Mucosa of descending colon (tissue), 3 donors: Measurements from ENCODE around the gene EDNRA. TPM values are rescaled to one million over a fixed set of nuclear protein-coding genes. Genes with fewer than 3 reads are reported as not detected.

ENCODE experiments used
- ATAC-seq: fragments of 200-7000 bp; cut with Tn5 transposase; one replicate; pipeline ENCODE4 v1.9.1; 2020; ENCODE audit warnings: mild to moderate bottlenecking, moderate library complexity
- DNase-seq, 3 donors: peaks; one replicate each; pipeline ENCODE4 v3.0.0-alpha.2; 2020
- H3K36me3 ChIP-seq: fragments of 200-600 bp; one replicate; pipeline ENCODE4 v1.8.0; 2021; ENCODE audit warnings: low read depth, mild to moderate bottlenecking
- H3K4me1 ChIP-seq: fragments of 200-600 bp; one replicate; pipeline ENCODE4 v1.8.0; 2021; ENCODE audit warnings: low read depth, mild to moderate bottlenecking
- H3K4me3 ChIP-seq: fragments of 200-600 bp; one replicate; pipeline ENCODE4 v1.8.0; 2021; ENCODE audit warnings: mild to moderate bottlenecking
- H3K9me3 ChIP-seq: fragments of 200-600 bp; one replicate; pipeline ENCODE4 v1.8.0; 2021; ENCODE audit warnings: mild to moderate bottlenecking
- intact Hi-C, 2 donors: fragments of 100-400 bp; cut with DNase I in 1 of 2; cut with micrococcal nuclease in 1 of 2; formaldehyde crosslinking; loops; one replicate each; pipeline versions ENCODE4 v1.11.0 to v1.11.1; 2022; cut with DNase I, micrococcal nuclease
- total RNA-seq, 3 donors: library from RNA; stranded (reverse); fragmentation: NEBNext Ultra II Directional in 2 of 3; extraction: Animal tissue kit (Norgen Biotek cat#: 25700) in 2 of 3; gene quantifications; one replicate each; pipeline versions ENCODE4 v1.2.1 to v1.2.4, GENCODE V29; 2021 to 2023
- TF ChIP-seq, protein P1 (sequence below): fragments of 200-600 bp; IDR thresholded peaks from one replicate; pipeline ENCODE4 v1.8.0; 2022; ENCODE audit warnings: antibody characterized with exemption, mild to moderate bottlenecking
- donor health status: DM: no; HTN: no; CAD: no; lungs with moderate emphysema.
- donor health status: DM: no; HTN: no; CAD: no.
- donor health status: DM: no; HTN: yes; CAD: no.

Gene EDNRA
- total RNA-seq, 3 donors from 2014 or later: 0.72 to 1.6 (median 1.6) TPM

DNA sequence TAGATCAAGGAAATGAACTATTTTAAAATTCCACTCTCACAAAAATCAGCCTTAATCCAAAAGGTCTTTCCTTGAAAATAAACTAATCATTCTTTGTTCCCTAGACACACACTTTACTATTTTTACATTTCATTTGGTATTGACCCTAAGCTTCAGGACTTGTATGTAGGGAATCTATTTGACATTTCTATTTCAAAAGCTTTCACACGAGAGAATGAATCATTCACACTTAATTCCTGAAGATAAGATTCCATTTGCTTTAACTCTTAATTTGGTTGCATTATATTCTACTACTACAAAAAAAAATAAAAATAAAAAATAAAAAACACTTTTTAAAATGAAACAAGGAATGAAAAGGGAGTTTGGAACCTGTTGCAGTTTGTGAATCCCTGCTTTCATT lies 43.7 kb downstream of the EDNRA start:
- Histone ChIP-seq H3K4me3 (no peak overlapping the region), H3K36me3 (no peaks in the 10 kb centered on the region), H3K9me3 (no peaks in the 10 kb centered on the region), H3K4me1 (no peaks in the 10 kb centered on the region)
- ATAC-seq (no peak), DNase-seq (no peak)
- intact Hi-C loops: no loop called here
- TF ChIP-seq, protein P1, sequence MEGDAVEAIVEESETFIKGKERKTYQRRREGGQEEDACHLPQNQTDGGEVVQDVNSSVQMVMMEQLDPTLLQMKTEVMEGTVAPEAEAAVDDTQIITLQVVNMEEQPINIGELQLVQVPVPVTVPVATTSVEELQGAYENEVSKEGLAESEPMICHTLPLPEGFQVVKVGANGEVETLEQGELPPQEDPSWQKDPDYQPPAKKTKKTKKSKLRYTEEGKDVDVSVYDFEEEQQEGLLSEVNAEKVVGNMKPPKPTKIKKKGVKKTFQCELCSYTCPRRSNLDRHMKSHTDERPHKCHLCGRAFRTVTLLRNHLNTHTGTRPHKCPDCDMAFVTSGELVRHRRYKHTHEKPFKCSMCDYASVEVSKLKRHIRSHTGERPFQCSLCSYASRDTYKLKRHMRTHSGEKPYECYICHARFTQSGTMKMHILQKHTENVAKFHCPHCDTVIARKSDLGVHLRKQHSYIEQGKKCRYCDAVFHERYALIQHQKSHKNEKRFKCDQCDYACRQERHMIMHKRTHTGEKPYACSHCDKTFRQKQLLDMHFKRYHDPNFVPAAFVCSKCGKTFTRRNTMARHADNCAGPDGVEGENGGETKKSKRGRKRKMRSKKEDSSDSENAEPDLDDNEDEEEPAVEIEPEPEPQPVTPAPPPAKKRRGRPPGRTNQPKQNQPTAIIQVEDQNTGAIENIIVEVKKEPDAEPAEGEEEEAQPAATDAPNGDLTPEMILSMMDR: no peak

DNA sequence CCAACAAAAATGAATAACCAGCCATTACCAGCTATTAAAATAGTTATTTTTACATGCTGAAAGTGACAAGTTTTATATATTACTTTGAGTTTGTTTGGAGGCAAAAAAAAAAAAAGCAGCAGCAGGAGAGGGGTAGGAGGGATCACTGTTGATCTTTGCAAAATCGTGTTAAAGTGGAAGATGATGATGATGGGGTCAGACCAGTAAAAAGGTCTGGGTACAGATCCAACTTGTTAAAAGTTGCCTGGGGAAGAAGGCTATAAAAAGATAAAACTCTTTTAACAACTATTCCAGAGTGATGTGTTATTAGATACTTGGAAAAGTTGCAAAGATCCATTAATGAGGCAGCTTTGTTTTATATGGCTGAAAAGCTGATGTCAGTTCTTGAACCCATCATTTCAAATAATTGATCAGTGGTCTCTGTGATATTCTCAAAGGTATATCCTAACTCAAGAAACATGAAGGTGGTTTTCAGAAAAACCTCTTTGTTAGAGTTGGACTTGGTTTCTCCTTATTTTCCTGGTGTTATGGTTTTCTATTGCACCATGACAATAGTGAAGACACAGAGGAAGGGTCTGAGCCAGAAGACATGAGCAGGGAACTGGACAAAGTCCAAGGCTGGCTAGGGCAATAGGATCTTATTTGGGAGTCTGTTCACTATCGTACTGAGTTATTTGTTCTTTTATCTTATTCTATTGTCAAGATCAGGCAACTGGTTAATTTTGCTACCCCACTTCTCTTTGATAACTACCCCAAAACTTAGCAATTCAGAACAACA lies 44.8 kb downstream of the EDNRA start:
- no peaks in the 10 kb centered on the region for H3K36me3 ChIP-seq
- intact Hi-C loops: no loop called here
- H3K9me3 ChIP-seq: no peaks in the 10 kb centered on the region
- no peaks in the 10 kb centered on the region for H3K4me1 ChIP-seq
- ATAC-seq (no peak), DNase-seq (no peak)
- TF ChIP-seq, protein P1: no peak
- H3K4me3 ChIP-seq: no peak overlapping the region

DNA sequence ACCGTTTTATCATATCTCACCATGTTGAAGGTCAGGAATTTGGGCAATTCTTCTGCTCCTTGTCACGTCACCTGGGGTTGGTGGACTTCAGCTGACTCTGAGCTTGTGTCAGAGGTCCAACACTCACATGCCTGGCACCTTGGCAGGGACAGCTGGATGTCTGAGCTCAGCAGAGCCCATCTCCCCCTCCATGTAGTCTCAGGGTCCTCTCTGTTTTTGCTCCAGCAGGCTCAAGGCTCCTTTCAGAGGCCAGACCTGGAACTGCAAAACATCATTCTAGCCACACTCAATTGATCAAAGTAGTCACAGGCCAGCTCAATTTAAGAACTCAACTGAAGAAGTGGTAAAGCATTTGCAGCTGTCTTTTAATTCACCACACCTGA lies 45.4 kb downstream of the EDNRA start:
- Histone ChIP-seq H3K9me3 (no peaks in the 10 kb centered on the region), H3K36me3 (no peaks in the 10 kb centered on the region), H3K4me3 (no peak overlapping the region), H3K4me1 (no peaks in the 10 kb centered on the region)
- ATAC-seq (no peak), DNase-seq (no peak)
- TF ChIP-seq, protein P1: no peak
- intact Hi-C loops: no loop called here

DNA sequence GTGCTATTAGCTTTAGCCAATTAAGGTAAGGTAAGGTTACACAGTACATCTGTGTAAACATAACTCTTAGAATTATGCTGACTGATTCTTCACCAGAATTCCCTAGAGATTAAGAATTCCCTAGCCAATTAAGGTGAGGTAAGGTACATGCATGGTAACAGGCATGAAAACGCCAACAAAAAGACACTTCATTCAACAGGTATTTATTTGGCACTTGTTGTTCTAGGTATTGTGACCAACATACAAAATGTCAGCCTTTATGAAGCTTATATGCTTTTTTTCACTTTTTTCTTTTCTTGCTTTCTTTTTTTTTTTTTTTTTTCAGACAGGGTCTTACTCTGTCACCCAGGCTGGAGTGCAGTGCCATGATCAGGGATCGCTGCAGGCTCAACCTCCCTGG lies 47.2 kb downstream of the EDNRA start:
- ATAC-seq: no peak
- no peaks in the 10 kb centered on the region for H3K36me3 ChIP-seq
- H3K4me3 ChIP-seq: no peak overlapping the region
- no peaks in the 10 kb centered on the region for H3K4me1 ChIP-seq
- TF ChIP-seq, protein P1: no peak
- H3K9me3 ChIP-seq: no peaks in the 10 kb centered on the region
- DNase-seq: no peak
- intact Hi-C loops: no loop called here

DNA sequence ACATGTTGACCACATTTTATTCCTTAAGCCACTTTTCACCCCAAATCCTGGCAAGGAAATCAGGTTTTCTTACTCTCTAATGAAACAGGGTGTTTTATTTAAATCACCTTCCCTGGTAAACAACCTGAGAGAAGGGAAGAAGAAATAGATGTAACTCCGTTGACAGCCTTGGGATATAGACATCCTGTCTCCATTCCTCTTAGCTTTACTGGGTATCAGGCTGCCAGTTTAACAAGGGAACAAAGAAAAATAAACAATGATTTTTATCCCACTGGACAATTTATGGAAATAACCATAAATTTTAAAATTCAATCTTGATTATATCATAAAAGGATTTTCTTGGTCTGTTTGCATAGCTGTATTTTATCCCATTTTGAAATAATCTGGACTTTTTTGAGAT lies 49.2 kb downstream of the EDNRA start:
- no peaks in the 10 kb centered on the region for H3K36me3 ChIP-seq
- ATAC-seq: no peak
- no peaks in the 10 kb centered on the region for H3K4me1 ChIP-seq
- intact Hi-C loops: no loop called here
- no peak overlapping the region for H3K4me3 ChIP-seq
- DNase-seq: no peak
- no peaks in the 10 kb centered on the region for H3K9me3 ChIP-seq
- TF ChIP-seq, protein P1: no peak

DNA sequence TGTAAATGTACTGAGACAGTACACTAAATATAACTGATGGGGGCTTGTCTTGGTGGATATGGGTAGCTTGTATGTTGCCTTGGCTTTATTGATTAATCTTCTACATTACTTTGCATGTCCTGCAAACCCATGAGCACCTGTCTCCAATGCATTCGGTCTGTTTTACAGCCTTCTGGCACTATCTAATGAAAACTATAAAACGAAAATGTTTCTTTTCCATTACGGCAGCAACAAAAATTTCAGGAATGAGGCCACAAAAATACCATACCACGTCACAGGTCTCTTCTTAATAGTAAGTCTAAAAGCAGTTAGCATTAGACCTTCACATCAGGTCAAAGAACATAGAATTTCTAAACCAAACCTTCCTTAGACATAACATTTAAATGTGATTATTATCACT lies 49.8 kb downstream of the EDNRA start:
- H3K9me3 ChIP-seq: no peaks in the 10 kb centered on the region
- ATAC-seq (no peak), DNase-seq (no peak)
- H3K4me3 ChIP-seq: no peak overlapping the region
- intact Hi-C loops: no loop called here
- H3K4me1 ChIP-seq: no peaks in the 10 kb centered on the region
- no peaks in the 10 kb centered on the region for H3K36me3 ChIP-seq
- TF ChIP-seq, protein P1: no peak
